Gastroesophageal sphincter (tissue), 4 donors: Measurements from ENCODE around the gene APPL2. TPM values are rescaled to one million over a fixed set of nuclear protein-coding genes. Genes with fewer than 3 reads are reported as not detected.
A peak's percentile ranks its signal among the peaks of the same experiment; 100 is the strongest.
"Not testable (repeated sequence)": the region's sequence is repeated elsewhere in the genome, so short reads cannot be mapped to it uniquely, and the experiment has no call there.

Source experiments
- ATAC-seq: fragments of 150-250 bp; one replicate; pipeline ENCODE4 v1.9.1; 2016; ENCODE audit warnings: mild to moderate bottlenecking, moderate library complexity
- H3K27ac ChIP-seq, 4 donors: fragments of 200-600 bp; sonication (generic) in 3 of 4; 1 replicate in 3 of 4; 2 replicates in 1 of 4; pipeline ENCODE4 v1.5.1; 2016 to 2019
- H3K27me3 ChIP-seq: fragments of 200-600 bp; sonication (generic); one replicate; pipeline ENCODE4 v1.5.1; 2019
- H3K36me3 ChIP-seq, 2 donors: fragments of 200-600 bp; sonication (generic); one replicate each; pipeline ENCODE4 v1.5.1; 2019; ENCODE audit warnings: control low read depth in 1 of 2
- H3K4me1 ChIP-seq, 3 donors: fragments of 200-600 bp; sonication (generic); 1 replicate in 2 of 3; 2 replicates in 1 of 3; pipeline ENCODE4 v1.5.1; 2016 to 2019; ENCODE audit warnings: control low read depth in 2 of 3
- H3K4me3 ChIP-seq, 2 donors: fragments of 200-600 bp; sonication (generic); one replicate each; pipeline ENCODE4 v1.5.1; 2019; ENCODE audit warnings: mild to moderate bottlenecking in 1 of 2, moderate library complexity in 1 of 2
- H3K9me3 ChIP-seq, 3 donors: fragments of 200-600 bp; sonication (generic); one replicate each; pipeline ENCODE4 v1.5.1; 2017 to 2019; ENCODE audit warnings: control low read depth in 2 of 3
- EP300 ChIP-seq: sonication (generic); formaldehyde crosslinking; IDR thresholded peaks from one replicate; pipeline ENCODE4 v1.6.1; 2017; ENCODE audit warnings: antibody characterized with exemption, mild to moderate bottlenecking
- POLR2A ChIP-seq, 2 donors: fragments of 450-650 bp; IDR thresholded peaks; one replicate each; pipeline ENCODE4 v1.6.1; 2017; ENCODE audit warnings: antibody characterized with exemption in 2 of 2, mild to moderate bottlenecking in 2 of 2, moderate library complexity in 1 of 2
- POLR2AphosphoS5 ChIP-seq: sonication (generic); formaldehyde crosslinking; IDR thresholded peaks from one replicate; pipeline ENCODE4 v1.6.1; 2017; ENCODE audit warnings: antibody characterized with exemption
- WGBS, 2 donors: methylation state at CpG; one replicate each; pipeline ENCODE4 v1.1.5; 2018; ENCODE audit warnings: low coverage in 1 of 2; 5-methylcytosine and 5-hydroxymethylcytosine counted together
- total RNA-seq, 4 donors: library from RNA; depleted of rRNA; stranded (reverse); fragments of >200 nt; gene quantifications; one replicate each; pipeline ENCODE4 v1.1.0, GENCODE V29; 2016
- TF ChIP-seq, protein P1 (sequence below), 4 experiments: fragments of 200-600 bp in 2 of 4; fragments of 450-650 bp in 2 of 4; sonication (generic) in 1 of 4; IDR thresholded peaks; one replicate each; pipeline ENCODE4 v1.5.1; 2017 to 2019; ENCODE audit warnings: antibody characterized with exemption in 4 of 4, mild to moderate bottlenecking in 2 of 4, moderate library complexity in 2 of 4

Gene APPL2
- total RNA-seq, 4 donors from 2014 or later, result 17.0 to 32.4 (median 23.4) TPM

DNA sequence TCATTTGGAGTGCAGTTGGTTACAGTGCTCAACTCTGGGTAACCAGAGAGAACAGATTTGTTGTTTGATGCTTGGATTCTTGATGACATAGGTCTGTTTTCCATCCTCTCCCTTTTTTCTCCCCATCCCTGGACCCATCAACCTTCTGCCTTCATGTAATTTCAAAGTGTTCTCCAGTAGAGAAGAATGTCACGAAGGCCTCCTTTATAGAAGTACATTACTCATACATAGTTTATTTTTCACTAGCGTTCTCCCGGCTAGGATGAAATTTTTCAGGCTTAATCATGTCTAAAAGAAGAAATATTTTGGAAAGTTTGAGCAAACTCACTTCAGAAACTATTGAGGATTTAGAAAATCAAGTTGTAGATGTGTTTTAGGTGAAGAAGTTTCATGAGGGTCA, 20.9 kb upstream of the APPL2 start:
- Histone ChIP-seq H3K36me3 (no peaks in the 10 kb centered on the region), H3K27me3 (peaks cover 4% of the 10 kb centered on the region), H3K9me3 (no peaks in the 10 kb centered on the region), H3K4me3 (no peak overlapping the region), H3K27ac (peak overlapping the region in 1 of 4 donors; percentile 8), H3K4me1 (no peaks in the 10 kb centered on the region)
- 20 to 31% methylated on average over 3 of the region's 3 CpGs for WGBS, 2 donors
- TF ChIP-seq, protein P1, sequence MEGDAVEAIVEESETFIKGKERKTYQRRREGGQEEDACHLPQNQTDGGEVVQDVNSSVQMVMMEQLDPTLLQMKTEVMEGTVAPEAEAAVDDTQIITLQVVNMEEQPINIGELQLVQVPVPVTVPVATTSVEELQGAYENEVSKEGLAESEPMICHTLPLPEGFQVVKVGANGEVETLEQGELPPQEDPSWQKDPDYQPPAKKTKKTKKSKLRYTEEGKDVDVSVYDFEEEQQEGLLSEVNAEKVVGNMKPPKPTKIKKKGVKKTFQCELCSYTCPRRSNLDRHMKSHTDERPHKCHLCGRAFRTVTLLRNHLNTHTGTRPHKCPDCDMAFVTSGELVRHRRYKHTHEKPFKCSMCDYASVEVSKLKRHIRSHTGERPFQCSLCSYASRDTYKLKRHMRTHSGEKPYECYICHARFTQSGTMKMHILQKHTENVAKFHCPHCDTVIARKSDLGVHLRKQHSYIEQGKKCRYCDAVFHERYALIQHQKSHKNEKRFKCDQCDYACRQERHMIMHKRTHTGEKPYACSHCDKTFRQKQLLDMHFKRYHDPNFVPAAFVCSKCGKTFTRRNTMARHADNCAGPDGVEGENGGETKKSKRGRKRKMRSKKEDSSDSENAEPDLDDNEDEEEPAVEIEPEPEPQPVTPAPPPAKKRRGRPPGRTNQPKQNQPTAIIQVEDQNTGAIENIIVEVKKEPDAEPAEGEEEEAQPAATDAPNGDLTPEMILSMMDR (IDR thresholded peaks at IDR 0.05), result no peak
- no peak for TF ChIP-seq EP300
- no peak for TF ChIP-seq POLR2AphosphoS5
- no peak for TF ChIP-seq POLR2A (IDR thresholded peaks at IDR 0.05)
- ATAC-seq, result peak; percentile 46

DNA sequence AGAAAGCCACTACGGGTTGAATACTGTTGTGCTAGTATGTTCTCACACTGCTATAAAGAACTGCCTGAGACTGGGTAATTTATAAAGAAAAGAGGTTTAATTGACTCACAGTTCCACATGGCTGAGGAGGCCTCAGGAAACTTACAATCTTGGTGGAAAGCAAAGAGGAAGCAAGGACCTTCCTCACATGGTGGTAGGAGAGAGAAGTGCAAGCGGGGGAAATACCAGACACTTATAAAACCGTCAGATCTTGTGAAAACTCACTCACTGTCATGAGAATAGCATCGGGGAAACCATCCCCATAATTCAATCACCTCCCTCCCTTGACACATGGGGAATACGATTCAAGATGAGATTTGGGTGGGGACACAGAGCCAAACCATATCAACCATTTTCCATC, 20.5 kb upstream of the APPL2 start:
- H3K9me3 ChIP-seq, H3K4me1 ChIP-seq, H3K4me3 ChIP-seq, ATAC-seq, H3K27me3 ChIP-seq, H3K36me3 ChIP-seq: not testable (repeated sequence)
- WGBS, 2 donors, result 66 to 82% methylated on average over 4 to 5 of the region's 5 CpGs
- H3K27ac ChIP-seq, result peak overlapping the region in 1 of 4 donors; percentile 8

DNA sequence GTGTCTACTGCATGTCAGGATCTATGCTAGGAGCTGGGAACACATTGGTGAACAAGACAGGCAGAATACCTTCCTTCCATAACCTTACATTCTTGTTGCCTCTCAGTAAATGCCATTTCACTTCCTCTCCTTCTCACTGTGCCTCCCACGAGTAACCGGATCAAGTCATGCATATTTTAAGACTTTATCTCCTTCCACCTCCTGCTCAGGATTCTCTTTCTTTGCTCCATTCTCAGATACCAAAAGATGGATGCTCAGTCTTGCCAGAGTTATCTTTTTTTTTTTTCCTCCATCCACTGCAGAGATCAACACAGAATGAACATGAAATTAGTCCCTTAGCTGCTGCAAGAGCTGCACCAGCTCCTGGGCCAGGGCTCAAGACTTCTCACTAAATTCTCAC, 20.0 kb upstream of the APPL2 start:
- no peak for ATAC-seq
- 39 to 63% methylated on average over 2 of the region's 2 CpGs for WGBS, 2 donors
- H3K27ac ChIP-seq, result no peak overlapping the region

DNA sequence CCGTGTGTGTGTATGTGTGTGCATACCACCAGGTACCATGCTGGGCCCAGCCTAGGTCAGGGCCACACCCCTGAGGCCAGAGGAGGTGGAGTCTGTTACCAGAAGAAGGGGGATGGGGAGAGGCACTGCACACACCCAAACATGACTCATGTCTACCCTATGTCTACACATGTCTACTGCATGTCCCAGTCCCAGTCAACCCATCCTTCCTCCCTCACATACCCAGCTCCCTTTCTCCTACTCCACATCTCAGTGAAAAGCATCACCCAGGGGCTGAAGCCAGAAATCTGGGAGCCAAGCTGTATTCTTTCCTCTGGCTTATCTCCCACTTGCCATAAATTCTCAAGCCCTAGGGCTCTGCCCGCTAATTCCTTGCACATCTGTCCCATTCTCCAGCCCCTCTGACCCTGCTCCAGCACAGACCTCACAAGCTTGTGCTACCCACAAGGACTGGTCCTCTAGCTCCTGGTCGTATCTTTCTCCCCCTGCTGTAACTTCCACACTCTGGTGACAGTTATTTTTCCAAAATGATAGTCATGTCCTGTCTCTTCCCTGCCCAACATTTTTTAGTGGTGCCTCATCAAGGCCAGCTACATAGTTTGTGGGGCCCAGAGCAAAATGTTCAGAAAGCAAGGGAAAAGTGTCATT, 18.0 kb upstream of the APPL2 start:
- Histone ChIP-seq H3K36me3 (no peaks in the 10 kb centered on the region), H3K27me3 (no peaks in the 10 kb centered on the region), H3K9me3 (no peaks in the 10 kb centered on the region), H3K4me1 (no peaks in the 10 kb centered on the region), H3K27ac (no peak overlapping the region), H3K4me3 (no peak overlapping the region)
- WGBS, 2 donors, result 61 to 83% methylated on average over 1 to 2 of the region's 3 CpGs
- TF ChIP-seq POLR2AphosphoS5, result no peak
- no peak for TF ChIP-seq POLR2A (IDR thresholded peaks at IDR 0.05)
- TF ChIP-seq, protein P1 (IDR thresholded peaks at IDR 0.05), result no peak
- TF ChIP-seq EP300, result no peak
- no peak for ATAC-seq

More for the DNA sequence above, 20.0 kb upstream of the APPL2 start:
- TF ChIP-seq POLR2AphosphoS5, result no peak
- no peak for TF ChIP-seq POLR2A (IDR thresholded peaks at IDR 0.05)
- TF ChIP-seq EP300, result no peak
- TF ChIP-seq, protein P1 (IDR thresholded peaks at IDR 0.05), result no peak
- no peak overlapping the region for H3K4me3 ChIP-seq
- H3K4me1 ChIP-seq, result no peaks in the 10 kb centered on the region
- H3K27me3 ChIP-seq, result peaks cover 4% of the 10 kb centered on the region
- H3K9me3 ChIP-seq, result no peaks in the 10 kb centered on the region
- no peaks in the 10 kb centered on the region for H3K36me3 ChIP-seq

DNA sequence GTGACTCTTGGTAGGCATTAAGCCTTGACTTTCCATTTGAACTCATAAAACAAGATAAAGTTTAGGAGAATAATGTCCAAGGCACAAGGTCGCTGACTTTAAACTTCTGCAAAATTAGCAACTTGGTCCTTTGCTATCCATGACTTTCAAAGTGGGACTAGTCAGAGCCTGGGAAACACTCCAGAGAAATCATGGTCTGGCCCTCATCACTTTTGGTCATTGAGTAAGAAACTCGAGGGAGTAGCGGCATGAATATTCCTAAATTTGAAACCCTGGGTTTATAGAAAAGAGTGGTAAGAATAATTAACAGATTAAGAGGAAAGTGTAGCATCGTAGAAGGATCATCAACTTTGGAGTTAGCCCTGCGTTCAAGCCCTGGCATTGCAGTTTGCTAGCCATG, 16.9 kb upstream of the APPL2 start:
- 67 to 85% methylated on average over 5 of the region's 5 CpGs for WGBS, 2 donors
- H3K9me3 ChIP-seq, result no peaks in the 10 kb centered on the region
- H3K36me3 ChIP-seq, result no peaks in the 10 kb centered on the region
- no peak for ATAC-seq
- no peak overlapping the region for H3K27ac ChIP-seq
- H3K4me3 ChIP-seq, result no peak overlapping the region
- TF ChIP-seq EP300 (no peak), POLR2A (IDR thresholded peaks at IDR 0.05) (no peak), POLR2AphosphoS5 (no peak)
- TF ChIP-seq, protein P1 (IDR thresholded peaks at IDR 0.05), result no peak
- no peaks in the 10 kb centered on the region for H3K4me1 ChIP-seq
- H3K27me3 ChIP-seq, result no peaks in the 10 kb centered on the region

DNA sequence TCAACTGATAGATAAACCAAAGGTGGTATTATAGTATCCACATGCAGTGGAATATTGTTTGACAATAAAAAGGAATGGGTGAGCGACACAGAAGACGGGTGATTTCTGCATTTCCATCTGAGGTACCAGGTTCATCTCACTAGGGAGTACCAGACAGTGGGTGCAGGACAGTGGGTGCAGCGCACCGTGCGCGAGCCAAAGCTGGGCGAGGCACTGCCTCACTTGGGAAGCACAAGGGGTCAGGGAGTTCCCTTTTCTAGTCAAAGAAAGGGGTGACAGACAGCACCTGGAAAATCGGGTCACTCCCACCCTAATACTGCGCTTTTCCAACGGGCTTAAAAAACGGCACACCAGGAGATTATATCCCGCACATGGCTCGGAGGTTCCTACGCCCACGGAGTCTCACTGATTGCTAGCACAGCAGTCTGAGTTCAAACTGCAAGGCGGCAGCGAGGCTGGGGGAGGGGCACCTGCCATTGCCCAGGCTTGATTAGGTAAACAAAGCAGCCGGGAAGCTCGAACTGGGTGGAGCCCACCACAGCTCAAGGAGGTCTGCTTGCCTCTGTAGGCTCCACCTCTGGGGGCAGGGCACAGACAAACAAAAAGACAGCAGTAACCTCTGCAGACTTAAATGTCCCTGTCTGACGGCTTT, 9.9 kb upstream of the APPL2 start:
- not testable (repeated sequence) for H3K4me3 ChIP-seq, H3K36me3 ChIP-seq, ATAC-seq, H3K9me3 ChIP-seq, H3K27ac ChIP-seq, H3K27me3 ChIP-seq, H3K4me1 ChIP-seq
- 77 to 84% methylated on average over 6 to 7 of the region's 20 CpGs for WGBS, 2 donors
